ENCODE results near the gene SNU13. TPM values are rescaled to one million over a fixed set of nuclear protein-coding genes. Genes with fewer than 3 reads are reported as not detected.
"Not testable (repeated sequence)": the region's sequence is repeated elsewhere in the genome, so short reads cannot be mapped to it uniquely, and the experiment has no call there.

The SNU13 gene
- total RNA-seq, 2 experiments from 2014 or later, result 275 to 281 TPM

GRCh38 chr22:41682033-41682807 is 6.4 kb downstream of the SNU13 start:
- intact Hi-C loops (cut with DNase I, micrococcal nuclease), result loop anchor here in 1 of 2 experiments (1.0 kb wide), 1 partner anchor 61 kb away; the partner anchor contains the start of genes DESI1 and XRCC6
- peak overlapping the region; percentile 97 for H3K27ac Mint-ChIP-seq
- POLR2A ChIA-PET, result no interaction called here

GRCh38 chr22:41681616-41682015 is 7.1 kb downstream of the SNU13 start:
- ATAC-seq (peak; percentile 9), DNase-seq (peak; percentile 31)
- H3K27me3 Mint-ChIP-seq, result no peaks in the 10 kb centered on the region
- H3K9me3 Mint-ChIP-seq (ENCODE audit: low read depth), result no peaks in the 10 kb centered on the region
- ChIA-PET CTCF (interaction anchor here (0.7 to 1.5 kb wide), 3 partner anchors 14 to 327 kb away, joined by 3 to 5 read pairs (median 4); no protein-coding TSS in a partner anchor), POLR2A (no interaction called here)
- peaks cover 33% of the 10 kb centered on the region for H3K4me1 Mint-ChIP-seq
- H3K36me3 Mint-ChIP-seq (ENCODE audit: low read depth), result peaks cover 38% of the 10 kb centered on the region
- intact Hi-C loops (cut with DNase I, micrococcal nuclease), result loop anchor here in 1 of 2 experiments (1.0 kb wide), 1 partner anchor 60 kb away; the partner anchor contains the start of genes DESI1 and XRCC6
- peak overlapping the region; percentile 99 for H3K4me3 Mint-ChIP-seq
- H3K27ac Mint-ChIP-seq, result peak overlapping the region; percentile 19

More at GRCh38 chr22:41682033-41682807, 6.4 kb downstream of the SNU13 start:
- DNase-seq, result peak; percentile 89
- Mint-ChIP-seq H3K4me1 (peaks cover 32% of the 10 kb centered on the region), H3K36me3 (ENCODE audit: low read depth) (peaks cover 35% of the 10 kb centered on the region), H3K9me3 (ENCODE audit: low read depth) (no peaks in the 10 kb centered on the region), H3K27me3 (no peaks in the 10 kb centered on the region), H3K4me3 (peak overlapping the region; percentile 99)
- CTCF ChIA-PET, result interaction anchor here (0.7 to 1.5 kb wide), 3 partner anchors 15 to 326 kb away, joined by 3 to 5 read pairs (median 4); no protein-coding TSS in a partner anchor
- ATAC-seq, result peak; percentile 89

GRCh38 chr22:41676134-41676533 is 12.5 kb downstream of the SNU13 start:
- ATAC-seq, result no peak
- CTCF ChIA-PET, result interaction anchor here (1.0 to 2.9 kb wide), 2 partner anchors 9 to 144 kb away, joined by 3 to 9 read pairs; no protein-coding TSS in a partner anchor
- no peak overlapping the region for H3K27ac Mint-ChIP-seq

GRCh38 chr22:41674846-41675340 is 13.8 kb downstream of the SNU13 start:
- H3K27me3 Mint-ChIP-seq, result no peaks in the 10 kb centered on the region
- DNase-seq, result no peak
- no peak for ATAC-seq
- peak overlapping the region; percentile 21 for H3K27ac Mint-ChIP-seq
- no peak overlapping the region for H3K4me3 Mint-ChIP-seq
- intact Hi-C loops (cut with DNase I, micrococcal nuclease), result no loop called here
- peaks cover 47% of the 10 kb centered on the region for H3K36me3 Mint-ChIP-seq (ENCODE audit: low read depth)
- peaks cover 11% of the 10 kb centered on the region for H3K4me1 Mint-ChIP-seq
- ChIA-PET POLR2A (interaction anchor here (0.6 kb wide), 1 partner anchor 9 kb away, joined by 5 read pairs; no protein-coding TSS in a partner anchor), CTCF (interaction anchor here (0.6 to 2.9 kb wide), 3 partner anchors 8 to 435 kb away, joined by 3 to 9 read pairs (median 4); no protein-coding TSS in a partner anchor)
- no peaks in the 10 kb centered on the region for H3K9me3 Mint-ChIP-seq (ENCODE audit: low read depth)

More at GRCh38 chr22:41676134-41676533, 12.5 kb downstream of the SNU13 start:
- intact Hi-C loops (cut with DNase I, micrococcal nuclease), result no loop called here
- H3K4me1 Mint-ChIP-seq, result peaks cover 16% of the 10 kb centered on the region
- POLR2A ChIA-PET, result no interaction called here
- no peaks in the 10 kb centered on the region for H3K9me3 Mint-ChIP-seq (ENCODE audit: low read depth)
- H3K36me3 Mint-ChIP-seq (ENCODE audit: low read depth), result peaks cover 56% of the 10 kb centered on the region
- no peak for DNase-seq
- H3K27me3 Mint-ChIP-seq, result no peaks in the 10 kb centered on the region
- no peak overlapping the region for H3K4me3 Mint-ChIP-seq

- no peak for DNase-seq
- intact Hi-C loops (cut with DNase I, micrococcal nuclease), result no loop called here
- Mint-ChIP-seq H3K4me3 (no peak overlapping the region), H3K36me3 (ENCODE audit: low read depth) (peaks cover 35% of the 10 kb centered on the region), H3K4me1 (peaks cover 10% of the 10 kb centered on the region), H3K9me3 (ENCODE audit: low read depth) (no peaks in the 10 kb centered on the region), H3K27ac (peak overlapping the region; percentile 8), H3K27me3 (no peaks in the 10 kb centered on the region)
- ChIA-PET CTCF (interaction anchor here (0.6 to 1.3 kb wide), 4 partner anchors 11 to 202 kb away, joined by 3 to 7 read pairs (median 4); no protein-coding TSS in a partner anchor), POLR2A (no interaction called here)
- no peak for ATAC-seq
Measured at GRCh38 chr22:41672780-41673509, 15.7 kb downstream of the SNU13 start.

- ATAC-seq; H3K27me3 Mint-ChIP-seq; DNase-seq; H3K9me3 Mint-ChIP-seq (ENCODE audit: low read depth); intact Hi-C loops (cut with DNase I, micrococcal nuclease); POLR2A ChIA-PET; H3K4me3 Mint-ChIP-seq; H3K27ac Mint-ChIP-seq: not testable (repeated sequence)
- Mint-ChIP-seq H3K4me1 (peaks cover 12% of the 10 kb centered on the region), H3K36me3 (ENCODE audit: low read depth) (peaks cover 32% of the 10 kb centered on the region)
- CTCF ChIA-PET, result interaction anchor here (1.2 kb wide), 1 partner anchor 12 kb away, joined by 3 read pairs; no protein-coding TSS in a partner anchor
Measured at GRCh38 chr22:41672096-41672495, 16.6 kb downstream of the SNU13 start.

- intact Hi-C loops (cut with DNase I, micrococcal nuclease), result no loop called here
- CTCF ChIA-PET, result no interaction called here
- Mint-ChIP-seq H3K27ac (no peak overlapping the region), H3K9me3 (ENCODE audit: low read depth) (no peaks in the 10 kb centered on the region), H3K27me3 (no peaks in the 10 kb centered on the region), H3K4me1 (peaks cover 13% of the 10 kb centered on the region), H3K36me3 (ENCODE audit: low read depth) (peaks cover 30% of the 10 kb centered on the region), H3K4me3 (no peak overlapping the region)
- no peak for DNase-seq
- no peak for ATAC-seq
- POLR2A ChIA-PET, result interaction anchor here (0.7 kb wide), 1 partner anchor 181 kb away, joined by 3 read pairs; no protein-coding TSS in a partner anchor
Measured at GRCh38 chr22:41668971-41669911, 19.4 kb downstream of the SNU13 start.

- no peaks in the 10 kb centered on the region for H3K27me3 Mint-ChIP-seq
- POLR2A ChIA-PET, result no interaction called here
- H3K4me1 Mint-ChIP-seq, result peaks cover 13% of the 10 kb centered on the region
- peak overlapping the region; percentile 38 for H3K27ac Mint-ChIP-seq
- H3K9me3 Mint-ChIP-seq (ENCODE audit: low read depth), result no peaks in the 10 kb centered on the region
- intact Hi-C loops (cut with DNase I, micrococcal nuclease), result no loop called here
- no peak overlapping the region for H3K4me3 Mint-ChIP-seq
- CTCF ChIA-PET, result interaction anchor here (0.9 to 3.3 kb wide), 5 partner anchors 11 to 33 kb away, joined by 4 to 24 read pairs (median 5); partner anchors contain the start of gene MEI1
- ATAC-seq, result no peak
- H3K36me3 Mint-ChIP-seq (ENCODE audit: low read depth), result peaks cover 42% of the 10 kb centered on the region
- DNase-seq, result no peak
Measured at GRCh38 chr22:41664951-41665350, 23.7 kb downstream of the SNU13 start.

GRCh38 chr22:41664490-41664889 is 24.2 kb downstream of the SNU13 start:
- H3K27me3 Mint-ChIP-seq, result no peaks in the 10 kb centered on the region
- DNase-seq (no peak), ATAC-seq (no peak)
- H3K4me1 Mint-ChIP-seq, result peaks cover 12% of the 10 kb centered on the region
- H3K27ac Mint-ChIP-seq, result peak overlapping the region; percentile 38
- no peak overlapping the region for H3K4me3 Mint-ChIP-seq
- no peaks in the 10 kb centered on the region for H3K9me3 Mint-ChIP-seq (ENCODE audit: low read depth)
- intact Hi-C loops (cut with DNase I, micrococcal nuclease), result no loop called here
- CTCF ChIA-PET, result interaction anchor here (0.6 to 2.0 kb wide), 2 partner anchors 13 to 262 kb away, joined by 3 to 6 read pairs; no protein-coding TSS in a partner anchor
- POLR2A ChIA-PET, result interaction anchor here (1.0 kb wide), 1 partner anchor 18 kb away, joined by 3 read pairs; no protein-coding TSS in a partner anchor
- H3K36me3 Mint-ChIP-seq (ENCODE audit: low read depth), result peaks cover 43% of the 10 kb centered on the region

GRCh38 chr22:41663594-41663993 is 25.1 kb downstream of the SNU13 start:
- ATAC-seq; H3K4me3 Mint-ChIP-seq; intact Hi-C loops (cut with DNase I, micrococcal nuclease); H3K9me3 Mint-ChIP-seq (ENCODE audit: low read depth); H3K27me3 Mint-ChIP-seq; H3K4me1 Mint-ChIP-seq; DNase-seq: not testable (repeated sequence)
- ChIA-PET CTCF (interaction anchor here (0.6 to 1.1 kb wide), 2 partner anchors 261 to 416 kb away, joined by 3 read pairs; partner anchors contain the start of gene SMDT1), POLR2A (interaction anchor here (1.0 kb wide), 1 partner anchor 17 kb away, joined by 3 read pairs; no protein-coding TSS in a partner anchor)
- Mint-ChIP-seq H3K27ac (peak overlapping the region; percentile 56), H3K36me3 (ENCODE audit: low read depth) (peaks cover 48% of the 10 kb centered on the region)

Measured in activated CD4-positive, alpha-beta T cell treated with anti-CD3 and anti-CD28 coated beads for 36 hours (primary cell).